H1 (cell line): ENCODE data around the gene ACY1. TPM values are rescaled to one million over a fixed set of nuclear protein-coding genes. Genes with fewer than 3 reads are reported as not detected.

Experiments used
- BCL11A ChIP-seq, 2 experiments: IDR thresholded peaks; one replicate each; pipeline ENCODE4 v1.6.1; 2011; ENCODE audit warnings: low read depth in 2 of 2, low read length in 2 of 2, mild to moderate bottlenecking in 2 of 2
- polyA plus RNA-seq, 7 experiments: library from polyadenylated mRNA; depleted of rRNA in 3 of 7; stranded (reverse) in 5 of 7; unstranded in 2 of 7; fragments of >200 nt in 5 of 7; fragments of 200-250 nt in 2 of 7; gene quantifications; 1 replicate in 5 of 7; 2 replicates in 1 of 7; 4 replicates in 1 of 7; pipeline versions ENCODE4 v1.2.1 to v1.2.3, GENCODE V29; 2011 to 2013; ENCODE audit warnings: missing spikeins in 2 of 7, mixed read lengths in 2 of 7
- total RNA-seq: library from RNA; stranded (reverse); fragmentation: NEBNext Ultra II Directional; extraction: Animal tissue kit (Norgen Biotek cat#: 25700); gene quantifications from 2 replicates; pipeline ENCODE4 v1.2.1, GENCODE V29; 2021

ACY1 gene
- total and polyA plus RNA-seq, 2 of the 8 experiments (the other 6 are each of a cell fraction or from before 2014, with no cell fraction given) = 48.3 to 113 TPM

- no peak for TF ChIP-seq BCL11A (IDR thresholded peaks at IDR 0.05; ENCODE audit: low read depth in 2 of 2, low read length in 2 of 2)
These were observed 7.3 kb upstream of the ACY1 start (continued) for GRCh38 chr3:51975852-51976549.
